Stimulated activated CD4-positive, alpha-beta T cell treated with anti-CD3 and anti-CD28 coated beads, Interleukin-1b, Interleukin-23, amount 100 ng/mL, for 4 hours (primary cell): Measurements from ENCODE around the gene MYOM3.

ENCODE experiments used
- DNase-seq, 2 donors: peaks; one replicate each; pipeline ENCODE4 v3.0.0-alpha.2; 2020; ENCODE audit warnings: low read depth in 2 of 2

MYOM3 gene

DNA sequence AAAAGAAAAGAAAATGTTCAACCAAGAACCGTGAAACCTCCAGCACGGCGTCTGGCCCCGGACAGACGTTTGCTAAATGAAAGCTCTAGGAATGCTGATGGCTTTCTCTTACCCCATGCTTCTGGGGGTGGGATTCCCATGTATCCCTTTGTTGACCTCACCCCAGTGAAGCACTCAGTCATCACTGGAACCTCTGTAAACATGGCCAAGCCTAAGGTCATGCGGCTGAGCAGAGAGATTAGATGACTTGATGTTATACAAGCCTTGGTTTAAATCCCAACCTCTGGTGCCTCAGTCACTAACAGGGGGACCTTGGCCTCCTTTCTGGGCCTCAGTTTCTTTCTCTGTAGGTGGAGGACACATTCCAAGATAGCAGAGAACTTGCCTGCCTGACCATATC, 2.8 kb upstream of the MYOM3 start:
- DNase-seq = no peak

DNA sequence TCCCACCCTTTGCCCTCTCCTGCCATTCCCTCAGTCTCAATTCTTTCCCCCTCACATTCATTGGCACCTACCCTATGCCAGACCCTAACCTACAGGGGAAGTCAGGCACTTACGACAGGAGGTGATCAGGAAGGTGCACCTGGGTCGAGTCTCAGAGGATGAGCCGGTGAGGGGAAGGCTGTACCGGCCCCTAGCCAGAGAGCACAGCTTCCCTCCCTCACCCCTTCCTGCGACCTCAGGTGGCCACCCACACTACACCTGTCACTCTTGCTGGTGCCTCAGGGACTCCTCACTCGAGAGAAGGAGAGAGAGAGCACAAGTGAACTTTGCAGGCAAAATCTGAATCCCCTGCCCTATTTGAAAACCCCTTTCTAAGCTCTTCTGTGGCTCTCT, 1.7 kb upstream of the MYOM3 start:
- no peak for DNase-seq

DNA sequence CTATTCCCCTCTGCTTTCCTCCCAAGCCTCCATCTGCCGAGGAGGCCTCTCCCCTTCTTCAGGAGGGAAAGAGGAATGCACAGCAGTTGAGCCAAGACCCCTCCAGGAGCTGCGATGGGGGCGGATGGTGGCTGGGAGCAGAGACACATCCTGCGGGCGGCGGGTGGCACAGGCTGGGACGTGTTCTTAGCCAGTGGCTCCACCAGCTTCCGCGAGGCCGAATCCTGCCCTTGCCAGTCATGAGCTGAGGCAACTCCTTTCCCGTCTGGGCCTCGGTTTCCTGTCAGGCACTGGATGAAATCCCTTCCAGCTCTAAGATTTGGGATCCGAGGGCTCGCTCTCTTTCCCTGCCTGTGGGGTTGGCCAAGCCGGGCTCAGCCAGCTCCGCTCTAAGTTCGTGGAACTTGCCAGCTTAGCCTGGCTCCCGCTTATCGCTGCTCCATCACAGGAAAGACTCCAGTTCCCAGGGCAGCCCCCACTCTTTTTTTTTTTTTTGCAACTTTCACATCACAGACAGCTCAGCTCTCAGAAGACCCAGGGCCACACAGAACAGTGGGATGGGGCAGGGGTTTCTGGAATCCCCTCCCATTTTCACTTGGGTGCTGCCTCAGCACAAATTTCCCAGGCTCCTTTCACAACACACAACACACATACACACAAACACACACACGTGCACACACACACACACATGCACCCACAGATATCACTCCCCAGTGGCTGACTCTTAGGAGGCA, 506 bp downstream of the MYOM3 start:
- DNase-seq = no peak

DNA sequence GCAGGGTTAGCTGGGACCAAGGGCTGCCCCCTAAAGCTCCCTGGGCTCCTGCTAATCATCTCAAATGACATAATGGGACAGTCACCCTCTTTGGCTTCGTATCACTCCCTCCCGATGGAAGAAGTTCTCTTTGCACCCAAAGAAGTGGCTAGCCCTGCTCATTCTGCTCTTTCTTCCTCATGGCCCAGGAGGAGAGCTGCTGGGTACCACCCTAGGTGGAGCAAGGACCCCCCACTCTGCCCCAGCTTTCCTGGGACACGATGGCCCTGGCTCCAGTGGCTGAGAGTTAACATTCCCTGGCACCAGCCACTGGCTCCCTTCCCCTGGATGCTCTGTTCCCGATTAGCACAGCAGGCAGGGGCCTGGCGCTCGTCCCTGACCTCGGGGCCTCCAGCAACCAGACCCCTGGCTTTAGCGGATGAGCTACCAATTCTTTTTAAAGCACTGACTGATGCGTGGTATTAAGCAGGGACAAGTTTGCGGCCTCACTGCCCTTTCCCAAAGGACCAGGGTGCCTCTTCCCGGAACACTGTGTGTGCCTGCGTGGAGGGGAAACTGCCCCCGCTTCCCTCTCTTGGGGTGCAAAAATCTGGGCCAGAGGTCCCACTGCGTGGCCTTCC, 1.2 kb downstream of the MYOM3 start:
- DNase-seq = no peak

DNA sequence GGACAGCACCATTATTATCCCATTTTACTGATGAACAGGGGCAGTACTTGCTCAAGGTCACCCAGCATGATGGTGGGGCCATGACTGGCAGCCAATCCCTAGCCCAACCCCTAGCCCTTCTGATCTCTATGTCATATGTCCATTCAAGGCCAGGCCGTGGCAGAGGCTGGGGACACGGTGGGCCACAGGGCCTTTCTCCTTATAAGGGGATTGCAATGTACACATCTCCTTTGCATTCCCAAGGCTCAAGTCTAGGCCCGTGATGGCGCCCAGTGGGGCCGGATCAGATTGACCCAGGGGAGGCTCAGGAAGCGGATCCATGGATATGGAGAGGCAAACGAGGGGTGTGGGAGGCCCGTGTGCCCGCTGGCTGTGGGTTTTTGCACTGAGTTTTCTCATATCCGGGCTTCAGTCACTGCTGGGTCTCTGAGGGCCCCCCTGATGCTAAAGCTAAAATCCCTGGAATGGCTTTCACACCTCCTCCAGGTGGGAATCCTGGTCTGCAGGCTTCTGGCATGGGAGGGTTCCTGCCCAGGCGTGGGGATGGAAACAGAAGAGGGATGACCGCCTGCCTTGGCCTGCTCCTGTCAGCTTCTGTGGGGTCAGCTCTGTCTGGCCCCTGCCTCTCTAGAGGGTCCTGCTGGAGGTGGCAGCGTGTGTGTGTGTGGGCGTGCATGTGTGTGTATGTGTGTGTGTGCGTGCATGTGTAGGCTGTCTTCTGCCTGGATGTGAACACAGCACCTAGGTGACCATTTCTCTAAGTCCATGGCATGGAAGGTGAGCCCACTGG, 2.1 kb downstream of the MYOM3 start:
- no peak for DNase-seq

DNA sequence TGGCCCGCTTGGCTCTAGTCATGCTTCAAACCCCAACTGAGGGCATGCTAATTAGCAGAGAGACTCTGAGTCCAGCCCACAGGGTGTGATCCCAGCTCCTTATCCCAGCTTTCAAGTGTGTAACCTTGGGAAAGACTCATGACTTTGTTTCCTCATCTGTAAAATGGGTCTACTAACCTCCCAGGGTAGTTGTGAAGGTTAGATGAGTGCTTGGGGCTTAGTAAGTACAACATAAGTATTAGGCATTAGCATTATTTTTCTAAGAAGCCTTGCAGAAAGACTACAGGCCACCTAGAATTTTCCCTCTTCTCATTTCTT, 2.8 kb downstream of the MYOM3 start:
- DNase-seq = no peak

DNA sequence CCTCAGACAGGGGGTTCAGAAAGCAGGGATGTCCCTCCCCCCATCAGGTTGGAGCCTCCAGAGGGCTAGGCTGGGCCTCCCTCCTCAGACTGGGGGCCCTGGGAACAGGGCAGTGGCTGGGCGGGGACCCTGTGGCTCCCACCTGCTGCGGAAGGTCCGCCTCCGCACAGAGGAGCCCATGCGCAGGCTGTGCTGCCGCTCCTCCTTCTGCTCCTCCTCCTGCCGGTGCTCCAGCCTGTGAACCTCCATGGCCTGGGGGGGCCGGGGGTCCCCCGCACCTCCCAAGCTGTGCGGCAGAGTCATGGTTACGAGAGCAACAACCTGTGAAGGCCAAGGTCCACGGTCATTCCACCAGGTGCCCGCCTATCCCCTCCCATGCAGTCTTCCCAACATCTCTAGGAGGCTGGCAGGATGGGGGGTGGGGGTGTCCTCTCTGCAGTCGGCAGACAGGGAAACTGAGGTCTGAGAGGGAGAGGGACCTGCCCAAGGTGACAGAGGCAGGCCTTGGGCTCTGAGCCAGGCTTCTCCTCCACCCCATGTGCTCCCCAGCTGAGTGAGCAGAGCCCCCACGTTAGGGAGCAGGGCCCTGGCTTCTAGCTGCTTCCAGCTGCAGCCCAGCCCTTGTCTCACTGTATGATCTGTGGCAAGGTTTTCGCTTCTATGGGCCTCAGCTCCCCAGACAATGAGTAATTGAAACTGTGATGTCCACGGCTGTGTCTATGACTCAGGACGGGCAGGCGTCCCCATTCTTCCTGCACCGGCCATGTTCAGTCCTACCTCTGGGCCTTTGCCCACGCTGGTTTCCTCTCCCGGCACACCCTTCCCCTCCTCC, 3.4 kb downstream of the MYOM3 start:
- DNase-seq = no peak

DNA sequence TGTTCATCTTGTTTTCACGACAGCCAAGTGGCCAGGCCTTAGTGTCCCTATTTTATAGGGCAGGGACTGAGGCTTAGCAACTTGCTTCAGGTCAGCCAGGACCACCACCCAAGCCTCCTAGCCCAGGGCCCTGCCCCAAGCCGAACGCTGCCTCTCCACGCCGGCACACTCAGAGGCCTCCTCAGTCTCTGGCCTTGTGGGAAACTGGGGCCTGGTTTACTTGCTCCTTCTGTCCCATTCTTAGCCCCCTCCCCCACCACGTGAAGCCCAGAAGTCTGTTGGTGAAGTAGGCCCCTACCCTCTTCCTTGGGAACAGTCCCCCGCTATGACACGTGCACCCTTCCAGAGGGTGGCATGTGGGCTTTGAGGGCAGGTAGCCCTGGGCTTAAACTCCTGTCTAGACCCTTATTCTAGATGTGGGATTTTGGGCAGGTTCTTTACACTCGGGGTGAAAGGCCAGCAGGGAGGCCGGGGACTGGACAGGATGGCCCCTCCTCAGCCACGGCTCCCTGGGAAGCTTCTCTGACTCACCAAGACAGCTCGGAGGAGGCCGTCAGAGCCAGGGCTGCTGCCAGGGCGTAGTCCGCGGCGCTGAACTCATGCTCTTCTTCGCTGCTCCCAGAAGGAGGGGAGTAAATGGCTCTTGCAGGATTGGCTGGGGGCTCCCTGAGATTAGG, 4.3 kb downstream of the MYOM3 start:
- DNase-seq = no peak

DNA sequence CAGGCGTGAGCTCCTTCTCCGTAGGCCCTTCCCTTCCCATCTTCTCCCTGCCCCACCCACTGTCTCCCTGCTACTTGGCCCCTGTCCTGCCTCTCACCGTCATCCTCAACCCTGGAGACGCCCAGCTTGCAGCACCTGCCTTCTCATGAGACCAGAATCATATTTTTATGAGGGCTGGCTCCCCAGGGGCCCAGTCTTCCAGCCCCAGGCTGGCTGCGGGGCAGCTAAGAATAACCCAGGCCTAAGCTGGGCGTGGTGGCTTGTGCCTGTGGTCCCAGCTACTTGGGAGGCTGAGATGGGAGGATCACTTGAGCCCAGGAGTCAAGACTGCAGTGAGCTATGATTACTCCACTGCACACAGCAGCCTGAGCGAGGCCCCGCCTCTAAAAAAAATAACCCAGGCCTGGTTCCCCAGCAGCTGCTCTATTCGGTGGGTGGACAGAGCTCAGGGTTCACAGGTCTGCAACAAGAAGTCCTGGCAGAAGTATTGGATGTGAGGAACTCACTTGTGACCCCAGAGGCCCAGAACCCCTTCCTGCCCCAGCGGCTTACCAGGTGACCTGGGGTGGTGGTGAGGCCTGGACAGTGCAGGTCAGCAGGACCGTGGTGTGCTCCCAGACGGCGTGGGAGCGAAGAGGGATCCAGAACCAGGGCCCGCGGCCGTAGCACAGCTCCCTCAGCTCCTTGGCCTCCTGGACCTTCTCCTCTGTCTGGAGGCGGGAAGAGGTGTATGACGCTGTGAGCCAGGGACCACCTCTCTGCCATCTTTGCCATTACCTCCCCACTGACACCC, 6.4 kb downstream of the MYOM3 start:
- DNase-seq = no peak

DNA sequence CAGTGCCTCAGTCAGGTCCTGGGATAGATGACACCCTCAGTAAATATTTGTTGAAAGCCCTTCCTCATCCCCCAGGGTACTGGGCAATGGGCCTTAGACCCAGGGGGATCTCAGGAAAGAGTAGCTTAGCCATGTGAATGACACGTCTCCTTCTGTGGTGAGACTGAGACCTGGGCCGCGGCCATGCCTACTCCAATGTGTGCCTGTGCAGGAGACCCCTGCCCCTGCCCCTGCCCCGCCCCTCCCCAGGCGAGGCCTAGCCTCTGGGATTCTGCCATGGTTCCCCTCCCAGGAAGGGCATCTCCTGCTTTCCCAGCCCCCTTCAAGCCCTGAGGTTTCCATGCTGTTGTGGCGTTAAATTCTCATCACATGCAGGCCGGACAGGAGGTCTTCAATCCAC, 7.1 kb downstream of the MYOM3 start:
- DNase-seq = no peak

DNA sequence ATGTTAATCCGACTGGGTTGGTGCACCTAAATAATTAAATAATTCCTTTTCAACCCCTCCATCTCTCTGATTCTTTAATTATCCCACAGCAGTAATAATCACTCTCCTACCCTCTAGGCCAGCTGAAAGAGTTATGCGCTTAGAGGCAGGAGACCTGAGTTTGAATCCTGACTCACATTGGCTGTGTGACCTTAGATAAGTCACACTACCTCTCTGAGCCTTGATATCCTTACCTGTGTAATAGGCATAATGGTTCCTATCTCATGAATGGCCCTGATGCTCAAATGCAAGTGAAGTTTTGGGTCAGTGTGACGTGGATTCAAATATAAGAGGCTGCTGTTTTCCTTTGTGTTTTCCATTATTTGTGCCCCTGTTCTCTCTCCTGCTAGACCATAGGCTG, 8.1 kb downstream of the MYOM3 start:
- DNase-seq = no peak

DNA sequence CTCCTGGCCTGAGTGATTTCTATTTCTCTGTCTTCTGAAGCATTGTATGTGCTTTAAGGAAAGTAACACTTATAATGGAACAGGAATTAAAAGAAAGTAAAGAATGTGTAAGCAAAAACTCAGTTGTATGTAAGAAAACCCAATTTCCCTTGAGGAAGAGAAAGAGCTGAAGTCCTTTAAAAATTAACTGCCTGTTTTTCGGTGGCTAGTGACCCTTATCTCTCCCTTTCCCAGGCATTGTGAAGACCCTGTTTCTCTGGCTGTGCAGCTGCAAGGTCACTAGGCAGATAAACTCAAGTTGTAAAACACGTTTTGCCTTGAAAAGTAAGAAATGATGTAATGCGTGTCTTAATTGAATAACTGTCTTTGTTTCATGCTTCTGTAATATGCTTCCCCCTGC, 8.5 kb downstream of the MYOM3 start:
- no peak for DNase-seq

DNA sequence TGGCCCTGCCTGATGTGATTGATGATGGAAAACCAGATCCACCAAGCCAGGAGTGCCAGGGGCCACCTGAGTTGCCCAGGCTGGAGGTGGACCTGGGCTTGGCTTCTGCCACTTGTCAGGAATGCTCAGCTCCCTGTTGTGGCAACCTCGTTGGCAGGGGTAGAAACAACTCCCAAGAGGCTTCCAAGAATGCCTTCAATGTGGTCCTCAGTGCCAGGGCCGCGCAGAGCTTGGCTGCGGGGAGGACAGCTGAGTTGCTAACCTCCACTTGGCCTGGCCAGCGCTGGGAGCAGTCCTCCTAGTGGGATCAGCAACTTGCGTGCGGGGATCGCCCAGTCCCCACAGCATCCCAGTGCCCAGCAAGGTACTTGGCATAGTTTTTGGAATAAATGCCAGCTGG, 9.0 kb downstream of the MYOM3 start:
- no peak for DNase-seq

DNA sequence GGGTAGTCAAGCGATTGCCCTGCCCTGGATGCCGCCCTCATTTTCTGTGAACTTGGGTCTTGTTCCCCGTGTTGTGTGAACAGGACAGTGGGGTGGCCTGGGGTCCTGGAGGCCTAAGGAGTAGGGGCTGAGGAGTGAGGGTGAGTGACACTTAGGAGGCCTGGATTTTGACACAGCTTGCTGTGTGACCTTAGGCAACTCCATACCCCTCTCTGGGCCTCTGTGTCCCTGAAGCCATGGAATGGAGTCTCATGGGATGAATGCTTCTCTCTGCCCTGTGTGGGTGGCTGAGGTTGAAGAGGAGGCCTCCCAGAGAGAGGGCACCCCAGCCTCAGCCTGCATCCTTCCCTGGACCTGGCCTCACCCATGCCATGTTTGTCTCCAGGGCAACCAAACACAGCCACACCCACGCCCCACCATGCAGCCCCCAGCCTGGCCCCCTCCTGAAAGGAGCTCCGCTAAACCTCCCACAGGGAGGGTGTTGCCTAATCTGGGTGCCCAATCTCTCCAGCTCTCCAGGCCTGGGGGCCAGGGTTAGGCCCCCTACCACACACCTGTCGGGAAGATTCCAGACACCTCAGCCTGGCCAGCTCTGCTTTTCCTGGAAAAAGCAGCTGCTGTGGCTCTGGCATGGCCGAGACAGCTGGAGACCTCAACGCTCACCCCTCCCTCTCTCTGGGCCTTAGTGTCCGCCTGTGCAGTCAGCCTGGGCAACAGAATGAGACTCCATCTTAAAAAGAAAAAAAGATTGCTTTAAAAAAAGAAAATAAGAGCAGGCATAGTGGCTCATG, 9.9 kb downstream of the MYOM3 start:
- DNase-seq = no peak

DNA sequence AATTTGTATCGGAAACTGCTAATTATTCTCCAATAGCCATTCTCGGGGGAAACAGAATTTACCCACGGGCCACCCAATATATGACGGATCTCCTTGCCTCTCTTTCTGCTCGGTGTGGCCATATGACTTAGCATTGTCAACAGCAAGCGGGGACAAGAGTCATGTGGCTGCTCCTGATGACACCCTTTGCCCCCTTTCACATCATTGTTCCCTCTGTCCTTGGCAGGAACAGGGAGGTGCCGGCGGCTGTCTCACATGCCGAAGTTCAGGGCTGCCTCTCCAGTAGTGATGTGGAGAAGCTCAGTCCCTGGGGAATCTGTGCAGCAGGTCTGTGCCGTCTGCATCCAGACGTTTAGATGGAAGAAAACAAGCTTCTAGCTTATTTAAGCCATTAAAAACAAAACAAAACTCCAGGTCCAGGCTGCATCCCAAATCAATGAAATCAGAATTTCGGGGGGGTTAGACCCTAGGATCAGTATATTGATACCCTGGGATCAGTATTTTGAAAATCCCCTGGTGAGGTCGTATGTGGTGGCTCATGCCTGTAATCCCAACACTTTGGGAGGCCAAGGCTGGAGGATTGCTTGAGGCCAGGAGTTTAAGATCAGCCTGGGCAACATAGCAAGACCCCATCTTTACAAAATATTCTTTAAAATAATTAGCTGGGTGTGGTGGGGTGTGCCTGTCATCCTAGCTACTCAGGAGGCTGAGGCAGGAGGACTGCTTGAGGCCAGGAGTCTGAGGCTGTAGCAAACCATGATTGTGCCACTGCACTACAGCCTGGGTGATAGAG, 10.8 kb downstream of the MYOM3 start:
- DNase-seq = no peak

DNA sequence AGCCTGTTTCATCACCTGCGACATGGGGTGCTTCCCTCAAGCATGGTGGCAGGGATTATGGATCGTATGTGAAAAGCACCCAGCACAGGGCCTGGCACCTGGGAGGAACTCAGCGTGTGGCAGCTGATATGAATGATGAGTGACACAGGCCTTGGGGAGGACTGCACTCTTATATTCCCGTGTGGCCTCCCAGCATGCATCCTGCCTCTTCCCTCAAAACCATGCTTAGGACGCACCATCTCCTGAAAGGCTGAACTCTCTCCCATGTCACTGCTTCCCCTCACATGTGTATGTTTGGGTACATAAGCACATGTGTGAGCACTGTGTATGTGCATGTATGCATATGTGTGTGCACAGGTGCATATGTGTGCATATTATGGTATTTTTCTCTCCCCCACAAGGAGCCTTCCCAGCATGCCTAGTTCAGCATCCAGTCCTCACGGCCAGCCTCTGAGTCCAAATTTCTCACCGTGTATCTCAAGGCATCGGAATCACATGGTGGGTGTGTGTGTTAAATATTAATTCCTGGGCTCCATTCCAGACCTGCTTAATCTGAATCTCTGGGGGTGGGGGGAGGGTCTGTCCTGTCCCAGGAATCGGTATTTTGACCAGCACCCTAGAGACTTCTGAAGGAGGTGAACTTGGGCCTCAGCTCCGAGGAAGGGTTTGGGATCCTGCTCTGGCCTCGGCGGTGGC, 12.8 kb downstream of the MYOM3 start:
- no peak for DNase-seq

DNA sequence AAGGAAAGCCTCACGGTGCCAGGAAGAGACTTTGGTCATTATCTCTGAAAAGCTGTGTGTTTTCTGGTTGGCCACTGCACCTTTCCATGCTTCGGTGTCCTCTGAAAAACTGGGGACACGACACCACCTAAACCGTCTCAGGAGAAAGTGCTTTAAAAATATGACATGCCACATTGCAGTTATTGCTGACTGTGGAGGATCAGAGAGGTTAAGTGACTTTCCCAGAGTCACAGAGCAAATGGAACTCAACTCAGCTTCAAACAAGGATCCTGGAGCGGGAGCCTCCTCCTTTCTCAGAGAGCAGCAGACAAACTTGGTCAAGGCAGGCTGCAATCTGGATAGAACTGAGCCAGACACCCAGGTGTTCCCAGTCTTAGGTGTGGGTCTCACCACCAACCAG, 13.8 kb downstream of the MYOM3 start:
- no peak for DNase-seq

DNA sequence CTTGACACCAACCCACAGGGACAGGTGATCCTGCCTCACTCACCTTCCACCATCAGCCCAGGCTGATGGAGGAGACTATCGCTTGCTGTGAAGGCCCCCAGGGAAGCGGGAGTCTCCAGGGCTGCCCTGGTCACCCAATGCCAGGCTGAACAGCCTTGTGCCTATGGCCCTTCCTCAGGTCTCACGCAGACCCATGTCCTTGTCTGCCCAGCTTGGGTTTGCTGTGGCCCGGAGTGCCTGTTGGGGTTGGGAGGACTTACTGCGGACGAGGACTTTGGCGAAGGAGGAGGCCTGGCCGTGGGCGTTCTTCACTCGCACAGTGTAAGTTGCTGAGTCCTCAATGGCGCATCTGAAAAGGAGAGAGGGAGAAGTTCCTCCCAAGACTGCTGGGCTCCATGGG, 14.3 kb downstream of the MYOM3 start:
- DNase-seq = no peak

DNA sequence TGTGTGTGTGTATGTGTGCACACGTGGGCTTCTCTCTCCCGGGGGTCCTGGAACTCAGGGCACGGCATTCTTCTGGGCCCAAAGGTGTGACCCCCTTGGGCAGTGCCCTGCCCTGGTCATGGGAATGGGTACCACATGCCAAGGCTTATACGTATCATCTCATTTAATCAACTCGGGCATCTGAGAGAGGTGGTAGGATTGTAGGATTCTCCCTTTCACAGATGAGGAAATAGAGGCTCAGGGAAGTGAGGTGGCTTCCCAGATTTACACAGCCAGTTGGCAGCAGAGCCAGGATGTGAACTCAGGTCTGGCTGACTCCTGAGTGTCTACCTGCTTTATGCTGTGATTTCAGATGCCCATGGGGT, 15.2 kb downstream of the MYOM3 start:
- no peak for DNase-seq
